ENCODE results near the gene ESRRG. TPM values are rescaled to one million over a fixed set of nuclear protein-coding genes. Genes with fewer than 3 reads are reported as not detected.

ESRRG gene
- total and polyA plus RNA-seq, 2 donors (not counting 3 experiments of a cell fraction or from before 2014, with no cell fraction given), result not detected

DNA sequence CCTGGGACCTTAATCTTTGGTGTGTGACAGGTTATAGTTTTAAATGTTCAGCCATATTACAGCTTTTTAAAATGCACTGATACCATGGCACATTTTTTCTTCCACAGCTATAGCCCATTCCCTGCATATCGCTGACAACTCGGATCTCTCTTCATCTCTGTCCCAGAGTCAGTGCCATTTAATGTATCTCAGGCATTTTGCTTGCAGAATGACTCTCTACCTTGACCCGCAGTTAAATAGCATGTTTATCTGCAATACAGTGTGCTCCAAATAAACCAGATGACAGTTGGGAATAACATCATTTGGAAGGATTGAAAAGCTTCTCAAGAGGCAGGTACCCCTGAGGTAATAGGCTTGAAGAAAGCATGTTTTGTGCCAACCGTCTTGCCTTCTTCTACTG lies 200.2 kb downstream of the ESRRG start:
- no peak overlapping the region for H2AFZ ChIP-seq (ENCODE audit: low read depth, low read length)
- H4K20me1 ChIP-seq (replicated peaks; ENCODE audit: control insufficient read depth, extremely low read depth, insufficient read depth, low read length), result no peaks in the 10 kb centered on the region
- peaks cover 3% of the 10 kb centered on the region for H3K9me3 ChIP-seq (replicated peaks; ENCODE audit: control insufficient read depth, insufficient read depth, low read length)
- POLR2A ChIA-PET, result no interaction called here
- no peaks in the 10 kb centered on the region for H3K9me1 ChIP-seq (replicated peaks; ENCODE audit: control insufficient read depth, extremely low read depth, insufficient read depth, low read length)
- H3K27me3 ChIP-seq (ENCODE audit: control insufficient read depth in 2 of 2, insufficient read depth in 2 of 2, low read length in 2 of 2), result no peaks in the 10 kb centered on the region
- dilution Hi-C loops (cut with MboI; ENCODE audit: extremely low pct_ligation_motif_present, low sequenced_read_pairs), result no loop called here
- no peak overlapping the region for H3K27ac ChIP-seq (ENCODE audit: insufficient read depth, low read depth, low read length)
- no peaks in the 10 kb centered on the region for H3K79me2 ChIP-seq (ENCODE audit: control insufficient read depth, insufficient read depth, low read length)
- DNase-seq (ENCODE audit: low read depth, low spot score) (no peak), FAIRE-seq (no peak)
- TF ChIP-seq, protein P1, sequence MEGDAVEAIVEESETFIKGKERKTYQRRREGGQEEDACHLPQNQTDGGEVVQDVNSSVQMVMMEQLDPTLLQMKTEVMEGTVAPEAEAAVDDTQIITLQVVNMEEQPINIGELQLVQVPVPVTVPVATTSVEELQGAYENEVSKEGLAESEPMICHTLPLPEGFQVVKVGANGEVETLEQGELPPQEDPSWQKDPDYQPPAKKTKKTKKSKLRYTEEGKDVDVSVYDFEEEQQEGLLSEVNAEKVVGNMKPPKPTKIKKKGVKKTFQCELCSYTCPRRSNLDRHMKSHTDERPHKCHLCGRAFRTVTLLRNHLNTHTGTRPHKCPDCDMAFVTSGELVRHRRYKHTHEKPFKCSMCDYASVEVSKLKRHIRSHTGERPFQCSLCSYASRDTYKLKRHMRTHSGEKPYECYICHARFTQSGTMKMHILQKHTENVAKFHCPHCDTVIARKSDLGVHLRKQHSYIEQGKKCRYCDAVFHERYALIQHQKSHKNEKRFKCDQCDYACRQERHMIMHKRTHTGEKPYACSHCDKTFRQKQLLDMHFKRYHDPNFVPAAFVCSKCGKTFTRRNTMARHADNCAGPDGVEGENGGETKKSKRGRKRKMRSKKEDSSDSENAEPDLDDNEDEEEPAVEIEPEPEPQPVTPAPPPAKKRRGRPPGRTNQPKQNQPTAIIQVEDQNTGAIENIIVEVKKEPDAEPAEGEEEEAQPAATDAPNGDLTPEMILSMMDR (IDR thresholded peaks at IDR 0.05; ENCODE audit: extremely low read depth in 1 of 2, insufficient read depth in 1 of 2, low read depth in 1 of 2, low read length in 2 of 2), result no peak
- TF ChIP-seq, protein P2, sequence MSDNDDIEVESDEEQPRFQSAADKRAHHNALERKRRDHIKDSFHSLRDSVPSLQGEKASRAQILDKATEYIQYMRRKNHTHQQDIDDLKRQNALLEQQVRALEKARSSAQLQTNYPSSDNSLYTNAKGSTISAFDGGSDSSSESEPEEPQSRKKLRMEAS (IDR thresholded peaks at IDR 0.05; ENCODE audit: insufficient read depth, insufficient read length), result no peak
- TF ChIP-seq MYC (IDR thresholded peaks at IDR 0.05; ENCODE audit: low read depth, low read length) (no peak), POLR2A (IDR thresholded peaks at IDR 0.05; ENCODE audit: low read depth, low read length) (no peak), GATA2 (IDR thresholded peaks at IDR 0.05; ENCODE audit: insufficient read depth, insufficient read length, low read depth, low read length) (no peak), EZH2 (IDR thresholded peaks at IDR 0.05; ENCODE audit: borderline replicate concordance, low read depth, low read length, severe bottlenecking) (no peak), POLR2AphosphoS5 (IDR thresholded peaks at IDR 0.05; ENCODE audit: insufficient read depth, low read depth, low read length) (no peak)
- no peak overlapping the region for H3K4me2 ChIP-seq (ENCODE audit: insufficient read depth, low read length)
- CTCF ChIA-PET, result no interaction called here
- no peaks in the 10 kb centered on the region for H3K36me3 ChIP-seq (ENCODE audit: control insufficient read depth in 2 of 2, extremely low read depth in 1 of 2, insufficient read depth in 2 of 2, low read length in 2 of 2)
- BruUV-seq (replicated peaks), result no TSS peak
- H3K4me1 ChIP-seq (ENCODE audit: control insufficient read depth, extremely low read depth, insufficient read depth, low read length), result no peaks in the 10 kb centered on the region
- H3K4me3 ChIP-seq (replicated peaks in 1 of 3; ENCODE audit: insufficient read depth in 1 of 3, low read depth in 1 of 3, low read length in 3 of 3), result no peak overlapping the region
- intact Hi-C loops (cut with micrococcal nuclease), result no loop called here
- no peak overlapping the region for H3K9ac ChIP-seq (replicated peaks; ENCODE audit: extremely low read depth, insufficient read depth, low read length)
